CD4-positive, CD25-positive, alpha-beta regulatory T cell (primary cell): Measurements from ENCODE around the gene CCDC83. TPM values are rescaled to one million over a fixed set of nuclear protein-coding genes. Genes with fewer than 3 reads are reported as not detected.
A peak's percentile ranks its signal among the peaks of the same experiment; 100 is the strongest.

Experiments used
- ATAC-seq, 2 donors: fragments of 150-1000 bp; cut with Tn5 transposase; one replicate each; pipeline ENCODE4 v1.10.0; 2021; ENCODE audit warnings: low read depth in 2 of 2, moderate number of reproducible peaks in 2 of 2, moderate library complexity in 1 of 2
- DNase-seq, 3 donors: peaks; one replicate each; pipeline versions ENCODE4 v3.0.0 to v3.0.0-alpha.2; 2012 to 2022; ENCODE audit warnings: mixed read lengths in 1 of 3
- H3K27ac ChIP-seq: one replicate; pipeline ENCODE4 v1.7.0; 2013; ENCODE audit warnings: mild to moderate bottlenecking, low read length; ENCODE audit not compliant: insufficient read depth, poor library complexity, severe bottlenecking
- H3K27me3 ChIP-seq: one replicate; pipeline ENCODE4 v1.7.0; 2013; ENCODE audit warnings: low read length; ENCODE audit not compliant: control insufficient read depth, insufficient read depth
- H3K36me3 ChIP-seq: one replicate; pipeline ENCODE4 v1.7.0; 2013; ENCODE audit warnings: mild to moderate bottlenecking, low read length, moderate library complexity; ENCODE audit not compliant: control insufficient read depth, insufficient read depth
- H3K4me1 ChIP-seq: 2 replicates; pipeline ENCODE4 v1.7.0; 2013; ENCODE audit warnings: mild to moderate bottlenecking, low read length; ENCODE audit not compliant: insufficient read depth, control insufficient read depth, poor library complexity, severe bottlenecking
- H3K4me3 ChIP-seq: one replicate; pipeline ENCODE4 v1.7.0; 2013; ENCODE audit warnings: low read depth, mild to moderate bottlenecking, low read length, moderate library complexity
- H3K9me3 ChIP-seq, 2 experiments: 1 replicate in 1 of 2; 2 replicates in 1 of 2; pipeline ENCODE4 v1.7.0; 2013; ENCODE audit warnings: low read length in 2 of 2, mild to moderate bottlenecking in 1 of 2, moderate library complexity in 1 of 2; ENCODE audit not compliant: control insufficient read depth in 2 of 2
- H3K27ac Mint-ChIP-seq, 3 donors: one replicate each; pipeline ENCODE4 v1.8.0; 2020 to 2022; ENCODE audit warnings: mild to moderate bottlenecking in 3 of 3, mixed read lengths in 3 of 3, moderate library complexity in 2 of 3
- H3K27me3 Mint-ChIP-seq: one replicate; pipeline ENCODE4 v1.8.0; 2022; ENCODE audit warnings: mild to moderate bottlenecking, mixed read lengths
- H3K36me3 Mint-ChIP-seq: one replicate; pipeline ENCODE4 v1.8.0; 2020; ENCODE audit warnings: mixed read lengths
- H3K4me1 Mint-ChIP-seq, 4 donors: one replicate each; pipeline ENCODE4 v1.8.0; 2020 to 2022; ENCODE audit warnings: mixed read lengths in 4 of 4, mild to moderate bottlenecking in 1 of 4
- H3K4me3 Mint-ChIP-seq, 4 donors: one replicate each; pipeline ENCODE4 v1.8.0; 2020 to 2022; ENCODE audit warnings: mild to moderate bottlenecking in 4 of 4, mixed read lengths in 4 of 4, moderate library complexity in 3 of 4
- H3K9me3 Mint-ChIP-seq, 7 donors: one replicate each; pipeline ENCODE4 v1.8.0; 2020 to 2022; ENCODE audit warnings: mixed read lengths in 7 of 7, mild to moderate bottlenecking in 3 of 7, moderate library complexity in 2 of 7
- polyA plus RNA-seq, 4 donors: library from polyadenylated mRNA; unstranded; fragments of 300-500 nt; fragmentation: Illumina TruSeq; gene quantifications; one replicate each; pipeline ENCODE4 v1.2.3, GENCODE V29; 2021
- total RNA-seq: library from RNA; stranded (reverse); gene quantifications from one replicate; pipeline ENCODE4 v1.2.3, GENCODE V29; 2022

The CCDC83 gene
- not detected for total RNA-seq
- not detected for polyA plus RNA-seq

DNA sequence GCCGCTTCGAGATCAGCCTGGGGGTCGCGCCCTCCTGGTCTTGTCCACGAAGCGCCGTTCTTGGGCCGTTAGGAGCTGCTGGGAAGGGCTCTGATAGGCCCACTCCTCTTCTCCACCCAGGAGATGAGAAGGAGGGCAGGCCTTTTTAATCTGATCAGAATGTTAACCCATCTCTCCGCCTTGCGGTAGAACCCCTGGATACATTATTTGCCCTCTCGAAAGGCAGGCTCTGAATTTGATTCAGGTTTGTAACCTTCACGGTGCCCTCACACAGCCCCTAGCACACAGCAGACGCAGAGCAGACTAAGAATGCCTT, at the start of gene CCDC83:
Gene CCDC83 (plus strand): TSS at position 43 of the 316 bp plus-strand sequence. CDS start 9,741 bp downstream, outside the sequence.
- no peaks in the 10 kb centered on the region for H3K36me3 Mint-ChIP-seq
- Histone ChIP-seq H3K4me1 (peaks cover 6% of the 10 kb centered on the region), H3K27ac (peak within 1 kb of the TSS; percentile 61), H3K9me3 (no peaks in the 10 kb centered on the region), H3K4me3 (peak within 1 kb of the TSS; percentile 87), H3K27me3 (no peaks in the 10 kb centered on the region), H3K36me3 (no peaks in the 10 kb centered on the region)
- peaks cover 9% of the 10 kb centered on the region for H3K27me3 Mint-ChIP-seq
- H3K4me3 Mint-ChIP-seq: peak within 1 kb of the TSS; percentile 81 to 97 (median 88)
- ATAC-seq (no peak), DNase-seq (no peak)
- peak within 1 kb of the TSS; percentile 92 to 93 (median 92) for H3K27ac Mint-ChIP-seq
- H3K9me3 Mint-ChIP-seq: peaks cover 0 to 1% (median 0%) of the 10 kb centered on the region in 7 donors
- peaks cover 6 to 18% (median 9%) of the 10 kb centered on the region in 4 donors for H3K4me1 Mint-ChIP-seq

- Mint-ChIP-seq H3K36me3 (no peaks in the 10 kb centered on the region), H3K27me3 (peaks cover 21% of the 10 kb centered on the region)
- H3K4me1 ChIP-seq: peaks cover 9% of the 10 kb centered on the region
These were observed 49.8 kb upstream of the CCDC83 start for GRCh38 chr11:85805387-85805786.

DNA sequence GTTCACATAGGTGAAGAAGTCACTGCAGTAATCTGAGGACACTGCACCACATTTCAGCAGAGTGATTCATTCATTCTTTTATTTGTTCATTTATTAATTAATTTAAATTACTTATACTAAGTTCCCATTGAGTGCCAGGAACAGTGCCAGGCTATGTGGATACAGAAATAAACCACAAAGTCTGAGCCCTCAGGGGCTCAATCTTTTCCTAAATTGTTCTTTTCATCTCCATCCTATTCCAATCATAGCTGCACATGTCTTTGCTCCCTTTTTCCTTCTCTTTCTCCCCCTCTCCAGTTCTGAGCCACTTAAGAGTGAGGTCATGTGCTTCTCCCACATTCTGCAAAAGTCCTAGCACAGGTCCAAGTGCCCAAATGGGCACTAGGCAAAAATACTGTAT, 49.2 kb upstream of the CCDC83 start:
- DNase-seq (no peak), ATAC-seq (no peak)
- H3K27ac ChIP-seq: no peak overlapping the region
- Mint-ChIP-seq H3K27me3 (peaks cover 20% of the 10 kb centered on the region), H3K27ac (no peak overlapping the region), H3K4me3 (no peak overlapping the region), H3K9me3 (peaks cover 0 to under 1% (median 0%) of the 10 kb centered on the region in 7 donors), H3K36me3 (no peaks in the 10 kb centered on the region), H3K4me1 (peaks cover 6 to 36% (median 18%) of the 10 kb centered on the region in 4 donors)
- no peak overlapping the region for H3K4me3 ChIP-seq
- peaks cover 14% of the 10 kb centered on the region for H3K4me1 ChIP-seq
- H3K9me3 ChIP-seq: no peaks in the 10 kb centered on the region
- H3K36me3 ChIP-seq: no peaks in the 10 kb centered on the region
- H3K27me3 ChIP-seq: no peaks in the 10 kb centered on the region

More at GRCh38 chr11:85805387-85805786, 49.8 kb upstream of the CCDC83 start:
- Mint-ChIP-seq H3K9me3 (peaks cover 0 to 5% (median 0%) of the 10 kb centered on the region in 7 donors), H3K4me1 (peaks cover 6 to 38% (median 15%) of the 10 kb centered on the region in 4 donors), H3K4me3 (no peak overlapping the region), H3K27ac (no peak overlapping the region)
- DNase-seq (no peak), ATAC-seq (no peak)
- Histone ChIP-seq H3K9me3 (peaks cover 0 to 3% of the 10 kb centered on the region in 2 experiments), H3K4me3 (no peak overlapping the region), H3K27me3 (no peaks in the 10 kb centered on the region), H3K27ac (no peak overlapping the region), H3K36me3 (no peaks in the 10 kb centered on the region)

DNA sequence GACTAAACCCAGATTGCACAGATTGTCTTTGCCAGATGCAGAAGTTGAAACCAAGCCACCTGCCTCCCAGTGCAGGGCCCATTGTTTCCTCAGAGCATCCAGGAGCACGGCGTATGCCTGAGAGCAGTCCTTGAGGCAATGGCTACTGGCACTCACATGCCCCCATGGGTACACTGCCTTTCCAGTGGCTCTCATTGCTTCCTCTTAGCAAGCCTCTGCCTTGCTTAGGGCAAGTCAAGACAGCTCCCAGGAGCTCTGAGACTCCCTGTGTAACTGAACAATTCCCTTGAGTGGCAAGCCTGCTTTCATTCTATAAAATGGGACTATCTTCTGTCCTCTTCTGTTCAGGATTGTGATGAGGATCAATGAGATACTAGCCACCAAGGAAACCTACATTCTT, 48.3 kb upstream of the CCDC83 start:
- no peaks in the 10 kb centered on the region for H3K9me3 ChIP-seq
- Mint-ChIP-seq H3K27ac (no peak overlapping the region), H3K9me3 (no peaks in the 10 kb centered on the region), H3K4me3 (no peak overlapping the region), H3K36me3 (no peaks in the 10 kb centered on the region), H3K4me1 (peaks cover 10 to 37% (median 23%) of the 10 kb centered on the region in 4 donors), H3K27me3 (peaks cover 19% of the 10 kb centered on the region)
- no peaks in the 10 kb centered on the region for H3K27me3 ChIP-seq
- no peak overlapping the region for H3K4me3 ChIP-seq
- no peaks in the 10 kb centered on the region for H3K36me3 ChIP-seq
- no peak for ATAC-seq
- H3K27ac ChIP-seq: no peak overlapping the region
- no peak for DNase-seq
- H3K4me1 ChIP-seq: peaks cover 21% of the 10 kb centered on the region

GRCh38 chr11:85809191-85809590, 46.0 kb upstream of the CCDC83 start:
- DNase-seq (no peak), ATAC-seq (no peak)
- Histone ChIP-seq H3K4me3 (no peak overlapping the region), H3K27ac (no peak overlapping the region), H3K36me3 (no peaks in the 10 kb centered on the region), H3K27me3 (no peaks in the 10 kb centered on the region), H3K4me1 (peaks cover 21% of the 10 kb centered on the region), H3K9me3 (no peaks in the 10 kb centered on the region)
- Mint-ChIP-seq H3K4me3 (peak overlapping the region in 3 of 4 donors; percentile 86 to 96 (median 93)), H3K4me1 (peaks cover 16 to 39% (median 25%) of the 10 kb centered on the region in 4 donors), H3K36me3 (no peaks in the 10 kb centered on the region), H3K9me3 (no peaks in the 10 kb centered on the region), H3K27me3 (peaks cover 27% of the 10 kb centered on the region), H3K27ac (peak overlapping the region in 2 of 3 donors; percentile 25 to 76)

- no peaks in the 10 kb centered on the region for H3K27me3 ChIP-seq
- H3K36me3 ChIP-seq: no peaks in the 10 kb centered on the region
- H3K27ac ChIP-seq: no peak overlapping the region
- H3K4me1 ChIP-seq: peaks cover 21% of the 10 kb centered on the region
- DNase-seq (no peak), ATAC-seq (no peak)
- Mint-ChIP-seq H3K4me3 (peak overlapping the region; percentile 86 to 96 (median 92)), H3K36me3 (no peaks in the 10 kb centered on the region), H3K27me3 (peaks cover 27% of the 10 kb centered on the region), H3K27ac (peak overlapping the region in 2 of 3 donors; percentile 76 to 80), H3K4me1 (peaks cover 16 to 39% (median 25%) of the 10 kb centered on the region in 4 donors), H3K9me3 (no peaks in the 10 kb centered on the region)
- peak overlapping the region; percentile 73 for H3K4me3 ChIP-seq
- no peaks in the 10 kb centered on the region for H3K9me3 ChIP-seq
These were observed 45.3 kb upstream of the CCDC83 start for GRCh38 chr11:85809863-85810262.

DNA sequence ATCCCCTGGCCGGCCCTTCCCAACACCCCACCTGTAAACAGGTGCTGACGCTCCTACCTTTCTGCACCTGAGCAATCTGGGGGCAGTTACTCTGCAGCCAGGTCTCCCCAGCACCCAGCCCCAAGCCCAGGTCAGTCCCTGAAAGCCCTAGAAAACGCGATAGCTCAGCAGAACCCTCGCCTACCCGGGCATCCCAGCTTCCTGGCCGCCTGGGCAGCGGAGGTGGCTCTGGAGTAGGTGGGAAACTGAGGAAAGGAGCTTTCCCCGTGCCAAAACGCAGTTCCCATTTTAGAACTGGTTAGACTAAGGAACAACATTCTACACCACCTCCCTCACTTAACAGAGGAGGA, 44.7 kb upstream of the CCDC83 start:
- no peaks in the 10 kb centered on the region for H3K9me3 Mint-ChIP-seq

More for the DNA sequence above, 44.7 kb upstream of the CCDC83 start:
- peaks cover 24% of the 10 kb centered on the region for H3K27me3 Mint-ChIP-seq
- H3K4me3 Mint-ChIP-seq: peak overlapping the region; percentile 86 to 96 (median 92)
- Histone ChIP-seq H3K9me3 (no peaks in the 10 kb centered on the region), H3K4me3 (peak overlapping the region; percentile 73), H3K36me3 (no peaks in the 10 kb centered on the region), H3K4me1 (peaks cover 21% of the 10 kb centered on the region), H3K27me3 (no peaks in the 10 kb centered on the region), H3K27ac (no peak overlapping the region)
- peak overlapping the region in 2 of 3 donors; percentile 76 to 80 for H3K27ac Mint-ChIP-seq
- no peaks in the 10 kb centered on the region for H3K36me3 Mint-ChIP-seq
- DNase-seq: no peak
- peaks cover 16 to 41% (median 24%) of the 10 kb centered on the region in 4 donors for H3K4me1 Mint-ChIP-seq
- no peak for ATAC-seq
